Stimulated activated naive B cell treated with anti-CD40 and anti-IgM and Interleukin-4, amounts not matched to agents 10 μg/mL and 1 μg/mL and 100 μg/mL, for 72 hours (primary cell): Measurements from ENCODE around the gene MLIP.
"Not testable (repeated sequence)": the region's sequence is repeated elsewhere in the genome, so short reads cannot be mapped to it uniquely, and the experiment has no call there.

Experiments
- ATAC-seq, 2 donors: fragments of 150-1000 bp; cut with Tn5 transposase; replicated peaks; 2 replicates each; pipeline ENCODE4 v1.10.0; 2021; ENCODE audit warnings: moderate library complexity in 1 of 2
- DNase-seq: peaks from one replicate; pipeline ENCODE4 v3.0.0; 2021
- H3K27ac Mint-ChIP-seq: one replicate; pipeline ENCODE4 v1.8.0; 2022; ENCODE audit warnings: mild to moderate bottlenecking, mixed read lengths
- H3K27me3 Mint-ChIP-seq, 2 donors: one replicate each; pipeline ENCODE4 v1.8.0; 2022; ENCODE audit warnings: mixed read lengths in 2 of 2
- H3K36me3 Mint-ChIP-seq, 2 donors: one replicate each; pipeline ENCODE4 v1.8.0; 2022; ENCODE audit warnings: mixed read lengths in 2 of 2, mild to moderate bottlenecking in 1 of 2
- H3K4me1 Mint-ChIP-seq, 2 donors: one replicate each; pipeline ENCODE4 v1.8.0; 2022; ENCODE audit warnings: mixed read lengths in 2 of 2, mild to moderate bottlenecking in 1 of 2
- H3K4me3 Mint-ChIP-seq, 2 donors: one replicate each; pipeline ENCODE4 v1.8.0; 2022; ENCODE audit warnings: mild to moderate bottlenecking in 2 of 2, mixed read lengths in 2 of 2, moderate library complexity in 1 of 2
- H3K9me3 Mint-ChIP-seq, 2 donors: one replicate each; pipeline ENCODE4 v1.8.0; 2022; ENCODE audit warnings: mixed read lengths in 2 of 2, mild to moderate bottlenecking in 1 of 2

Gene MLIP

GRCh38 chr6:54245265-54245664, 134.0 kb downstream of the MLIP start:
- Mint-ChIP-seq H3K27ac (no peak overlapping the region), H3K4me3 (no peak overlapping the region), H3K4me1 (no peaks in the 10 kb centered on the region), H3K9me3 (no peaks in the 10 kb centered on the region), H3K27me3 (no peaks in the 10 kb centered on the region), H3K36me3 (no peaks in the 10 kb centered on the region)
- DNase-seq (no peak), ATAC-seq (no peak)

GRCh38 chr6:54248319-54248718, 137.1 kb downstream of the MLIP start:
- ATAC-seq = no peak
- no peak overlapping the region for H3K4me3 Mint-ChIP-seq
- H3K9me3 Mint-ChIP-seq = no peaks in the 10 kb centered on the region
- no peak for DNase-seq
- H3K36me3 Mint-ChIP-seq = no peaks in the 10 kb centered on the region
- H3K27ac Mint-ChIP-seq = no peak overlapping the region
- no peaks in the 10 kb centered on the region for H3K27me3 Mint-ChIP-seq
- no peaks in the 10 kb centered on the region for H3K4me1 Mint-ChIP-seq

GRCh38 chr6:54248994-54249393, 137.8 kb downstream of the MLIP start:
- Mint-ChIP-seq H3K4me3 (no peak overlapping the region), H3K9me3 (no peaks in the 10 kb centered on the region), H3K36me3 (no peaks in the 10 kb centered on the region), H3K27me3 (no peaks in the 10 kb centered on the region), H3K4me1 (no peaks in the 10 kb centered on the region), H3K27ac (no peak overlapping the region)
- ATAC-seq (no peak), DNase-seq (no peak)

GRCh38 chr6:54249812-54250211, 138.6 kb downstream of the MLIP start:
- not testable (repeated sequence) for H3K27ac Mint-ChIP-seq, H3K4me3 Mint-ChIP-seq, H3K9me3 Mint-ChIP-seq, DNase-seq, ATAC-seq, H3K27me3 Mint-ChIP-seq, H3K36me3 Mint-ChIP-seq, H3K4me1 Mint-ChIP-seq

- no peak for DNase-seq
- Mint-ChIP-seq H3K27me3 (no peaks in the 10 kb centered on the region), H3K9me3 (peaks cover 0 to 2% of the 10 kb centered on the region in 2 donors), H3K4me1 (no peaks in the 10 kb centered on the region), H3K27ac (no peak overlapping the region), H3K4me3 (no peak overlapping the region), H3K36me3 (no peaks in the 10 kb centered on the region)
- ATAC-seq = no peak
Measured at GRCh38 chr6:54252496-54252895, 141.3 kb downstream of the MLIP start.

GRCh38 chr6:54252916-54253315, 141.7 kb downstream of the MLIP start:
- Mint-ChIP-seq H3K36me3 (no peaks in the 10 kb centered on the region), H3K4me3 (no peak overlapping the region), H3K9me3 (peaks cover 0 to 2% of the 10 kb centered on the region in 2 donors), H3K27me3 (no peaks in the 10 kb centered on the region), H3K27ac (no peak overlapping the region), H3K4me1 (no peaks in the 10 kb centered on the region)
- ATAC-seq (no peak), DNase-seq (no peak)

GRCh38 chr6:54254886-54255285, 143.6 kb downstream of the MLIP start:
- no peaks in the 10 kb centered on the region for H3K27me3 Mint-ChIP-seq
- DNase-seq (no peak), ATAC-seq (no peak)
- no peak overlapping the region for H3K27ac Mint-ChIP-seq
- no peaks in the 10 kb centered on the region for H3K4me1 Mint-ChIP-seq
- peaks cover 0 to 2% of the 10 kb centered on the region in 2 donors for H3K9me3 Mint-ChIP-seq
- no peak overlapping the region for H3K4me3 Mint-ChIP-seq
- H3K36me3 Mint-ChIP-seq = no peaks in the 10 kb centered on the region

GRCh38 chr6:54255886-54256285, 144.6 kb downstream of the MLIP start:
- Mint-ChIP-seq H3K36me3 (no peaks in the 10 kb centered on the region), H3K4me1 (no peaks in the 10 kb centered on the region), H3K9me3 (peaks cover 0 to 2% of the 10 kb centered on the region in 2 donors), H3K27ac (no peak overlapping the region), H3K27me3 (no peaks in the 10 kb centered on the region), H3K4me3 (no peak overlapping the region)
- no peak for ATAC-seq
- no peak for DNase-seq

- no peaks in the 10 kb centered on the region for H3K36me3 Mint-ChIP-seq
- no peaks in the 10 kb centered on the region for H3K27me3 Mint-ChIP-seq
- H3K4me1 Mint-ChIP-seq = no peaks in the 10 kb centered on the region
- H3K9me3 Mint-ChIP-seq = peaks cover 0 to 2% of the 10 kb centered on the region in 2 donors
- H3K27ac Mint-ChIP-seq = no peak overlapping the region
- DNase-seq = no peak
- no peak for ATAC-seq
- H3K4me3 Mint-ChIP-seq = no peak overlapping the region
Measured at GRCh38 chr6:54260025-54260424, 148.8 kb downstream of the MLIP start.

GRCh38 chr6:54262499-54262898, 151.3 kb downstream of the MLIP start:
- Mint-ChIP-seq H3K4me3 (no peak overlapping the region), H3K4me1 (no peaks in the 10 kb centered on the region), H3K27me3 (no peaks in the 10 kb centered on the region)

GRCh38 chr6:54262971-54263370, 151.7 kb downstream of the MLIP start:
- no peak overlapping the region for H3K4me3 Mint-ChIP-seq
- DNase-seq = no peak

More at GRCh38 chr6:54262499-54262898, 151.3 kb downstream of the MLIP start:
- Mint-ChIP-seq H3K27ac (no peak overlapping the region), H3K36me3 (no peaks in the 10 kb centered on the region), H3K9me3 (no peaks in the 10 kb centered on the region)
- ATAC-seq = no peak
- no peak for DNase-seq

GRCh38 chr6:54264581-54265272, 153.5 kb downstream of the MLIP start:
- DNase-seq (no peak), ATAC-seq (no peak)
- Mint-ChIP-seq H3K36me3 (no peaks in the 10 kb centered on the region), H3K27ac (no peak overlapping the region), H3K4me3 (no peak overlapping the region), H3K27me3 (no peaks in the 10 kb centered on the region), H3K4me1 (no peaks in the 10 kb centered on the region), H3K9me3 (no peaks in the 10 kb centered on the region)

More at GRCh38 chr6:54262971-54263370, 151.7 kb downstream of the MLIP start:
- no peaks in the 10 kb centered on the region for H3K4me1 Mint-ChIP-seq
- no peak for ATAC-seq
- no peaks in the 10 kb centered on the region for H3K27me3 Mint-ChIP-seq
- H3K9me3 Mint-ChIP-seq = no peaks in the 10 kb centered on the region
- H3K27ac Mint-ChIP-seq = no peak overlapping the region
- no peaks in the 10 kb centered on the region for H3K36me3 Mint-ChIP-seq

GRCh38 chr6:54266400-54266923, 155.2 kb downstream of the MLIP start:
- Mint-ChIP-seq H3K4me3 (no peak overlapping the region), H3K27ac (no peak overlapping the region), H3K4me1 (no peaks in the 10 kb centered on the region), H3K9me3 (no peaks in the 10 kb centered on the region), H3K36me3 (no peaks in the 10 kb centered on the region), H3K27me3 (no peaks in the 10 kb centered on the region)
- DNase-seq (no peak), ATAC-seq (no peak)

- DNase-seq (no peak), ATAC-seq (no peak)
- no peaks in the 10 kb centered on the region for H3K27me3 Mint-ChIP-seq
- H3K27ac Mint-ChIP-seq = no peak overlapping the region
- H3K4me1 Mint-ChIP-seq = no peaks in the 10 kb centered on the region
- H3K36me3 Mint-ChIP-seq = no peaks in the 10 kb centered on the region
- H3K4me3 Mint-ChIP-seq = no peak overlapping the region
- no peaks in the 10 kb centered on the region for H3K9me3 Mint-ChIP-seq
Measured at GRCh38 chr6:54267798-54268197, 156.6 kb downstream of the MLIP start.

- H3K27ac Mint-ChIP-seq = no peak overlapping the region
- no peaks in the 10 kb centered on the region for H3K36me3 Mint-ChIP-seq
- DNase-seq (no peak), ATAC-seq (no peak)
- no peaks in the 10 kb centered on the region for H3K4me1 Mint-ChIP-seq
- H3K4me3 Mint-ChIP-seq = no peak overlapping the region
- no peaks in the 10 kb centered on the region for H3K27me3 Mint-ChIP-seq
- H3K9me3 Mint-ChIP-seq = no peaks in the 10 kb centered on the region
Measured at GRCh38 chr6:54273214-54273820, 162.1 kb downstream of the MLIP start.
